Measurements from ENCODE around the gene ESRRB.

The ESRRB gene

GRCh38 chr14:76434220-76434619, 58.3 kb downstream of the ESRRB start:
- TF ChIP-seq, protein P1, sequence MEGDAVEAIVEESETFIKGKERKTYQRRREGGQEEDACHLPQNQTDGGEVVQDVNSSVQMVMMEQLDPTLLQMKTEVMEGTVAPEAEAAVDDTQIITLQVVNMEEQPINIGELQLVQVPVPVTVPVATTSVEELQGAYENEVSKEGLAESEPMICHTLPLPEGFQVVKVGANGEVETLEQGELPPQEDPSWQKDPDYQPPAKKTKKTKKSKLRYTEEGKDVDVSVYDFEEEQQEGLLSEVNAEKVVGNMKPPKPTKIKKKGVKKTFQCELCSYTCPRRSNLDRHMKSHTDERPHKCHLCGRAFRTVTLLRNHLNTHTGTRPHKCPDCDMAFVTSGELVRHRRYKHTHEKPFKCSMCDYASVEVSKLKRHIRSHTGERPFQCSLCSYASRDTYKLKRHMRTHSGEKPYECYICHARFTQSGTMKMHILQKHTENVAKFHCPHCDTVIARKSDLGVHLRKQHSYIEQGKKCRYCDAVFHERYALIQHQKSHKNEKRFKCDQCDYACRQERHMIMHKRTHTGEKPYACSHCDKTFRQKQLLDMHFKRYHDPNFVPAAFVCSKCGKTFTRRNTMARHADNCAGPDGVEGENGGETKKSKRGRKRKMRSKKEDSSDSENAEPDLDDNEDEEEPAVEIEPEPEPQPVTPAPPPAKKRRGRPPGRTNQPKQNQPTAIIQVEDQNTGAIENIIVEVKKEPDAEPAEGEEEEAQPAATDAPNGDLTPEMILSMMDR (IDR thresholded peaks at IDR 0.05; ENCODE audit: low read depth, low read length, missing control alignments), result no peak
- DNase-seq (ENCODE audit: low read depth), result no peak
- no peak overlapping the region for H3K4me3 ChIP-seq (ENCODE audit: low read depth, low read length)

- no peak for DNase-seq (ENCODE audit: low read depth)
- TF ChIP-seq, protein P1 (IDR thresholded peaks at IDR 0.05; ENCODE audit: low read depth, low read length, missing control alignments), result no peak
- no peak overlapping the region for H3K4me3 ChIP-seq (ENCODE audit: low read depth, low read length)
These were observed 63.4 kb downstream of the ESRRB start for GRCh38 chr14:76439237-76439775.

- TF ChIP-seq, protein P1 (IDR thresholded peaks at IDR 0.05; ENCODE audit: low read depth, low read length, missing control alignments), result no peak
These were observed 70.5 kb downstream of the ESRRB start for GRCh38 chr14:76446486-76446885.

DNA sequence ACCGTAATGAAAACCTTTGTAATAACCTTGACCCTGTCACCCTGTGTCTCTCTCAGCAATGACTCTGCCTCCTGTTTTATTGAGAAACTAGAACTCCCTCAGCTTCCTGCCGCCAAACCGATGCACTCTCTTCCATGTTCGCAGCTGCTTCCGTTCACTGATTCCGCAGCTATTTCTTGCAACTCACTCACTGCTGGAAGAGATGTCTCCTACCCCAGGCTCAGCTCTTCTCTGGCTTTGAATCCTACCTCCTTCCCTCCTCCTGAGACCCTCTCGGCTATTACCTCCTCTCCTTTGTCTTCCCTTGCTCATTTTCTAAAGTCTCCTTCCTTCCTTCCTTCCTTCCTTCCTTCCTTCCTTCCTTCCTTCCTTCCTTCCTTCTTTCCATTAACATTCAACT, 71.0 kb downstream of the ESRRB start:
- no peak for DNase-seq (ENCODE audit: low read depth)
- no peak overlapping the region for H3K4me3 ChIP-seq (ENCODE audit: low read depth, low read length)
- TF ChIP-seq, protein P1 (IDR thresholded peaks at IDR 0.05; ENCODE audit: low read depth, low read length, missing control alignments), result no peak

More at GRCh38 chr14:76446486-76446885, 70.5 kb downstream of the ESRRB start:
- DNase-seq (ENCODE audit: low read depth), result no peak
- H3K4me3 ChIP-seq (ENCODE audit: low read depth, low read length), result no peak overlapping the region

DNA sequence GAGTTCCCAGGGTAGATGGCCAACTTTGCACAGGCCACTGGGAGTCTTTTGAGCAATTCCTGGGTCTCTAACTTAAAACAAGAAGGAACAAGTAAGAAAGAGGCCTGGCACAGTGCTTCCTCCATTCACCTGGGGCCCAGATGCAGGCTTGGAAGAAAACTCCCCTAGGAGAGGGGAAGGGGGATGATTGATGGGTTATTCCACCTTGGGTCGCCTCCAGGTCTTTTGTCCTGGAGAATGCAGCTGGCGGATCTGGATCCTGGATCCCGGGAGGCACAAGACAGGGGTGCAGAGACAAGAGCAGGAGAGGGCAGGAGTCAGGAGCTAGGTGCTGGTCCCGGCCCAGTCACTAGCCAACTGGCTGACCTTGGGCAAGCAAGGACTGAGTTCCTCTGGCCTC, 74.5 kb downstream of the ESRRB start:
- no peak overlapping the region for H3K4me3 ChIP-seq (ENCODE audit: low read depth, low read length)
- DNase-seq (ENCODE audit: low read depth), result no peak
- TF ChIP-seq, protein P1 (IDR thresholded peaks at IDR 0.05; ENCODE audit: low read depth, low read length, missing control alignments), result no peak

- H3K4me3 ChIP-seq (ENCODE audit: low read depth, low read length), result no peak overlapping the region
- TF ChIP-seq, protein P1 (IDR thresholded peaks at IDR 0.05; ENCODE audit: low read depth, low read length, missing control alignments), result peak; percentile 53
- DNase-seq (ENCODE audit: low read depth), result no peak
These were observed 80.3 kb downstream of the ESRRB start for GRCh38 chr14:76456200-76456599.

- no peak overlapping the region for H3K4me3 ChIP-seq (ENCODE audit: low read depth, low read length)
- DNase-seq (ENCODE audit: low read depth), result no peak
- TF ChIP-seq, protein P1 (IDR thresholded peaks at IDR 0.05; ENCODE audit: low read depth, low read length, missing control alignments), result no peak
These were observed 81.1 kb downstream of the ESRRB start for GRCh38 chr14:76456891-76457586.

All from GM12864 (cell line).